Fibroblast of pulmonary artery (primary cell): ENCODE data around the gene FEN1.

ENCODE experiments used
- DNase-seq: peaks from one replicate; pipeline ENCODE4 v3.0.0-alpha.2; 2010; ENCODE audit warnings: low read depth
- H3K4me3 ChIP-seq: replicated peaks from 2 replicates; pipeline ENCODE4 v1.5.1; 2011; ENCODE audit warnings: low read depth, mild to moderate bottlenecking, control low read depth, low read length, moderate library complexity
- TF ChIP-seq, protein P1 (sequence below): IDR thresholded peaks from 2 replicates; pipeline ENCODE4 v1.5.1; 2011; ENCODE audit warnings: mild to moderate bottlenecking, control low read depth, low read length, inconsistent platforms; ENCODE audit errors: missing control alignments

The FEN1 gene

GRCh38 chr11:61764606-61765260, 28.0 kb upstream of the FEN1 start:
- TF ChIP-seq, protein P1, sequence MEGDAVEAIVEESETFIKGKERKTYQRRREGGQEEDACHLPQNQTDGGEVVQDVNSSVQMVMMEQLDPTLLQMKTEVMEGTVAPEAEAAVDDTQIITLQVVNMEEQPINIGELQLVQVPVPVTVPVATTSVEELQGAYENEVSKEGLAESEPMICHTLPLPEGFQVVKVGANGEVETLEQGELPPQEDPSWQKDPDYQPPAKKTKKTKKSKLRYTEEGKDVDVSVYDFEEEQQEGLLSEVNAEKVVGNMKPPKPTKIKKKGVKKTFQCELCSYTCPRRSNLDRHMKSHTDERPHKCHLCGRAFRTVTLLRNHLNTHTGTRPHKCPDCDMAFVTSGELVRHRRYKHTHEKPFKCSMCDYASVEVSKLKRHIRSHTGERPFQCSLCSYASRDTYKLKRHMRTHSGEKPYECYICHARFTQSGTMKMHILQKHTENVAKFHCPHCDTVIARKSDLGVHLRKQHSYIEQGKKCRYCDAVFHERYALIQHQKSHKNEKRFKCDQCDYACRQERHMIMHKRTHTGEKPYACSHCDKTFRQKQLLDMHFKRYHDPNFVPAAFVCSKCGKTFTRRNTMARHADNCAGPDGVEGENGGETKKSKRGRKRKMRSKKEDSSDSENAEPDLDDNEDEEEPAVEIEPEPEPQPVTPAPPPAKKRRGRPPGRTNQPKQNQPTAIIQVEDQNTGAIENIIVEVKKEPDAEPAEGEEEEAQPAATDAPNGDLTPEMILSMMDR: no peak
- no peak overlapping the region for H3K4me3 ChIP-seq
- peak; percentile 77 for DNase-seq

GRCh38 chr11:61765550-61766253, 27.0 kb upstream of the FEN1 start:
- no peak for DNase-seq
- TF ChIP-seq, protein P1: no peak
- no peak overlapping the region for H3K4me3 ChIP-seq

DNA sequence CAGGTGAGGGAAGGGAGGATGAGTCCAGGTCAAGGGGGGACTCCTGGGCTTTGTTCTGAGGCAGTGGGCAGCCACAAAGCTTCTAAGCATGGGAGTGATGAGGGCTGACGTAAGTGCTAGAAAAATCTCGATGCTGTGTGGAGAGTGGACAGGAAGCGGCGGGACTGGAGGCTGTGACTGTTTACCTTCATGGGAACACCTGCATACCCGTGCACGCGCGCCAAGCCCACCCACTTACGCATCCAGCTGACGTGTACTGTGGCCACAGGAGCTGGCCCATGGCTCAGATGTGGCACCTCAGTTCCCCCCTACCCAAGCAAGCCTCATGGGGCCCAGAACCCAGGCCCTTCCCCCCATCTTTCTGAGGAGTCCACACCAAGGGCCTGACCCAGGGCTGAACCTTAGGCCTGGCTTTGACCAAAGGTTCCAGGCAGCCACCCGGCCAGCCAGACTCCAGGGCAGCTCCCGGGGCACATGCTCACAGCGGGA, 26.3 kb upstream of the FEN1 start:
- peak; percentile 62 for DNase-seq
- TF ChIP-seq, protein P1: no peak
- no peak overlapping the region for H3K4me3 ChIP-seq

- TF ChIP-seq, protein P1: no peak
- no peak overlapping the region for H3K4me3 ChIP-seq
- DNase-seq: no peak
These were observed 24.2 kb upstream of the FEN1 start for GRCh38 chr11:61768376-61769076.

DNA sequence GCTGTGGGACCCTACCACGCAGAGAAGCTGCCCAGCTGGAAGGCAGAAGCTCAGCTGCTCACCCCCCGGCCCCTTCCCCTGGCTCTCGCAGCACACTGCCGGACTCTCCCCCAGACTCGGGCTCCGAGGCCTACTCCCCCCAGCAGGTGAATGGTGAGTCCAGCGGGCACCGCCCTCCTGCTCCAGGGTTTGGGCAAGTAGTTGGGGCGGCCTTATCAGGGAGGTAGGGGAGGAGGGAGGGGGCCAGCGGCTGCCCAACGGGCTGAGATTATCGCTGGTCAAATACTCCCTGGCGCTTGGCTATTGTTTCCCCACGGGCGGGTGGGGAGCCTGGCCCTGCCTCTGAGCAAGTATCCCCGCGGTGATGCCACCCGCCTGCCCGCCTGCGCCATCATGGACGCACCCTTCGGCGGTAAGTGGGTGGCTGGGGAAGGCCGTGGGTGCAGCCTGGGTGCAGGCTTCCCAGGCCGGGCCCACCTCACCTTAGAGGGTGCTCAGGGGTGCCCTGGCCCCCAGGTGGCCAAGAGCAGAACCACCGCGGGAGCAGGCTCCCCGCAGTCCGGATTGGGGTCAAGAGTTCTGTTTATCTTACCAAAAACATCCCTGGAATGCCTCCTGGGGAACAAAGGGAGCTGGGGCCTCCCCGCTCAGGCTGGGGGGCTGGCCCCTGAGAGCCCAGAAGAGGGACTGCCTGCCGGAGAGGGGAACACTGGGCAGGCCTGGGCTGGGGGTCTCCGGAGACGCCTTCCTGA, 23.4 kb upstream of the FEN1 start:
- H3K4me3 ChIP-seq: no peak overlapping the region
- TF ChIP-seq, protein P1: peak; percentile 29
- peak; percentile 46 for DNase-seq

- H3K4me3 ChIP-seq: no peak overlapping the region
- TF ChIP-seq, protein P1: no peak
- DNase-seq: no peak
These were observed 22.6 kb upstream of the FEN1 start for GRCh38 chr11:61769946-61770683.
